K562 (cell line): Measurements from ENCODE around the gene DUSP10. TPM values are rescaled to one million over a fixed set of nuclear protein-coding genes. Genes with fewer than 3 reads are reported as not detected.

Experiments used
- BRD4 ChIP-seq: fragments of 200-600 bp; sonication (generic); IDR thresholded peaks from 2 replicates; pipeline ENCODE4 v1.6.1; 2017; ENCODE audit warnings: inconsistent platforms
- CCAR2 ChIP-seq: fragments of 200-400 bp; formaldehyde crosslinking; IDR thresholded peaks from 2 replicates; pipeline ENCODE4 v1.6.1; 2017; ENCODE audit warnings: mild to moderate bottlenecking, low read depth, low read length
- HNRNPL ChIP-seq: fragments of 200-400 bp; formaldehyde crosslinking; IDR thresholded peaks from 2 replicates; pipeline ENCODE4 v1.6.1; 2017; ENCODE audit warnings: low read depth, mild to moderate bottlenecking, low read length
- MCM3 ChIP-seq: fragments of 450-650 bp; IDR thresholded peaks from 2 replicates; pipeline ENCODE4 v1.6.1; 2016
- MCM5 ChIP-seq: fragments of 450-650 bp; IDR thresholded peaks from 2 replicates; pipeline ENCODE4 v1.6.1; 2016; ENCODE audit warnings: low read depth
- POU5F1 ChIP-seq: fragments of 150-350 bp; IDR thresholded peaks from 2 replicates; pipeline ENCODE4 v1.6.1; 2014; ENCODE audit warnings: borderline replicate concordance, low read length, low read depth, mild to moderate bottlenecking; ENCODE audit not compliant: partially characterized antibody
- REST ChIP-seq, 2 experiments: fragments of 450-650 bp; formaldehyde crosslinking in 1 of 2; IDR thresholded peaks; 2 replicates each; pipeline versions ENCODE4 v1.4.0 to v1.6.1; 2014 to 2020; ENCODE audit warnings: mild to moderate bottlenecking in 2 of 2, borderline replicate concordance in 1 of 2, low read depth in 1 of 2
- SFPQ ChIP-seq: fragments of 200-400 bp; formaldehyde crosslinking; IDR thresholded peaks from 2 replicates; pipeline ENCODE4 v1.6.1; 2017; ENCODE audit warnings: mild to moderate bottlenecking, low read depth, low read length, moderate library complexity
- SP1 ChIP-seq: sonication (generic); formaldehyde crosslinking; IDR thresholded peaks from 2 replicates; pipeline ENCODE4 v1.8.1; 2022; ENCODE audit warnings: mild to moderate bottlenecking, missing genetic modification reagents
- TFAM ChIP-seq: fragments of 250-450 bp; sonication (Bioruptor Pico); conservative IDR thresholded peaks from 2 replicates; pipeline ENCODE4 v1.5.0; 2021; ENCODE audit warnings: mild to moderate bottlenecking, moderate library complexity
- U2AF2 ChIP-seq: fragments of 200-400 bp; formaldehyde crosslinking; optimal IDR thresholded peaks from 2 replicates; pipeline ENCODE3; 2017; ENCODE audit warnings: low read depth, mild to moderate bottlenecking, low read length
- ZBED1 ChIP-seq: IDR thresholded peaks from 2 replicates; pipeline ENCODE4 v1.6.1; 2014
- ZBTB17 ChIP-seq: fragments of 450-650 bp; formaldehyde crosslinking; IDR thresholded peaks from 2 replicates; pipeline ENCODE4 v1.4.0; 2020; ENCODE audit warnings: mild to moderate bottlenecking
- ZNF224 ChIP-seq: sonication (generic); formaldehyde crosslinking; IDR thresholded peaks from 2 replicates; pipeline ENCODE4 v1.8.0; 2022; ENCODE audit warnings: mild to moderate bottlenecking, missing genetic modification reagents
- ZNF639 ChIP-seq, 2 experiments: fragments of 200-800 bp in 1 of 2; sonication (Bioruptor generic) in 1 of 2; sonication (generic) in 1 of 2; formaldehyde crosslinking in 1 of 2; IDR thresholded peaks in 1 of 2; conservative IDR thresholded peaks in 1 of 2; 2 replicates each; pipeline versions ENCODE4 v1.5.0 to v1.6.1; 2016 to 2020; ENCODE audit warnings: missing compliant biosample characterization in 1 of 2, missing genetic modification characterization in 1 of 2, missing genetic modification reagents in 1 of 2
- ZNF695 ChIP-seq: fragments of 450-650 bp; formaldehyde crosslinking; IDR thresholded peaks from 2 replicates; pipeline ENCODE4 v1.4.0; 2020; ENCODE audit warnings: mild to moderate bottlenecking, moderate library complexity
- polyA plus RNA-seq, 8 experiments: library from polyadenylated mRNA; depleted of rRNA in 4 of 8; stranded (reverse) in 5 of 8; unstranded in 3 of 8; fragments of >200 nt; fragmentation: Nextera tagmentation in 2 of 8; fragmentation: Illumina TruSeq in 1 of 8; extraction: Ambion mirVana in 2 of 8; extraction: Trizol in 1 of 8; gene quantifications; 2 replicates each; pipeline versions ENCODE4 v1.2.1 to v1.2.3, GENCODE V29; 2011 to 2014; ENCODE audit warnings: inconsistent platforms in 1 of 8, missing spikeins in 1 of 8
- total RNA-seq, 7 experiments: library from RNA; depleted of rRNA in 6 of 7; stranded (reverse); fragments of >200 nt in 6 of 7; fragmentation: Illumina TruSeq in 2 of 7; extraction: Trizol in 2 of 7; gene quantifications; 2 replicates each; pipeline versions ENCODE4 v1.2.1 to v1.2.3, GENCODE V29; 2011 to 2021; ENCODE audit warnings: low replicate concordance in 1 of 7

The DUSP10 gene
- total and polyA plus RNA-seq, 9 of the 15 experiments (the other 6 are each of a cell fraction or from before 2014, with no cell fraction given) = 1.7 to 8.3 (median 6.1) TPM

- TF ChIP-seq ZNF639 (CRISPR knock-in tag; conservative IDR thresholded peaks at IDR 0.05 in 1 of 2, IDR thresholded peaks at IDR 0.05 in 1 of 2) (no peak), MCM3 (no peak), BRD4 (no peak), CCAR2 (no peak), HNRNPL (no peak), REST (IDR thresholded peaks at IDR 0.05; ENCODE audit: borderline replicate concordance) (no peak), REST (CRISPR knock-in tag; IDR thresholded peaks at IDR 0.05; ENCODE audit: low read depth) (no peak), ZNF224 (CRISPR knock-in tag) (no peak), SP1 (CRISPR knock-in tag) (peak; percentile 47; the same call in 1 of the 2 replicates), TFAM (no peak), ZBTB17 (CRISPR knock-in tag) (no peak), MCM5 (no peak), POU5F1 (no peak), ZNF695 (CRISPR knock-in tag) (no peak), SFPQ (no peak), U2AF2 (no peak), ZBED1 (no peak)
These were observed 1.7 kb upstream of the DUSP10 start (continued) for GRCh38 chr1:221743416-221744208.
